Fibroblast of skin of left biceps (primary cell): ENCODE measurements around the gene SSC5D.

Experiments used
- DNase-seq, 2 experiments: peaks; one replicate each; pipeline ENCODE4 v3.0.0-alpha.2; 2013; ENCODE audit warnings: low read depth in 2 of 2

The SSC5D gene

DNA sequence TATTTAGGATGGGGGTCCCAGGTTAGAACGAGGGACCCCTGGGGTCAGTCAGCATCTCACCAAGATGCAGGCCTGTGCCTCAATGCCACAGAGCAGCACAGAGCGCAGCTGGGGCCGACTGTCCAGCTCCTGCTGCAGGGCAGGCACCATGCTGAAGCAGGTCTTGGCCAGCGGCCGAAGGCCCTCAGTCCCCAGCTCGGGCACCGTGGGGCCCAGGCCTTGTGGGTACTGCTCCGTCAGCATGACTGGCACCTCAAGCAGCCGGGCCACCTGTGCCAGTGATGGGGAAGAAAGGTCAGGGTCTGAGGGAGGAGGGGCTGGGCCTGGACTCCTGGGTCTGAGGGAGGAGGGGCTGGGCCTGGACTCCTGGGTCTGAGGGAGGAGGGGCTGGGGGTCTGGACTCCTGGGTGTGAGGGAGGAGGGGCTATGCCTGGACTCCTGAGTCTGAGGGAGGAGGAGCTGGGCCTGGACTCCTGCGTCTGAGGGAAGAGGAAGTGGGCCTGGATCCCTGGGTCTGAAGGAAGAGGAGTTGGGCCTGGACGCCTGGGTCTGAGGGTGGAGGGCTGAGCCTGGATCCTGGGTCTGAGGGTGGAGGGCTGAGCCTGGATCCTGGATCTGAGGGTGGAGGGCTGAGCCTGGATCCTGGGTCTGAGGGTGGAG lies 32.5 kb upstream of the SSC5D start:
- no peak for DNase-seq

DNA sequence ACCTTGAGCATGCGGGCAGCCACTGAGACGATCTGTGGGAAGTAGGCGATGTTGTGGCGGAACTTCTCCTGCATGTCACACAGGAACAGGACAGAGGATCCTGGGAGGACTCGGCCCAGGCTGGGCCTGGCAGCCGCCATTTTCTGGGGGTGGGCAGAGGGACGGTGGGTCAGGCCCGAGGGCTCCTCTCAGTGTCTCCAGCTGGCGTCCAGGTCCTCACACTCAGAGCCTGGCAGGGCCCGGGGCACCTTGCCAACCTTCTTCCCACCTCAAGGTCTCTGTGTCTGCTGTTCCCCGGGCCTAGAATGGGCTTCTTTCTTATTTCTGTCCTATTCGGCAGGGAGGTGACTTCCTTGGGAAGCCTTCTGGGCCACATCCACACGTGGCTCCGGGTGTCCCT lies 31.9 kb upstream of the SSC5D start:
- no peak for DNase-seq

DNA sequence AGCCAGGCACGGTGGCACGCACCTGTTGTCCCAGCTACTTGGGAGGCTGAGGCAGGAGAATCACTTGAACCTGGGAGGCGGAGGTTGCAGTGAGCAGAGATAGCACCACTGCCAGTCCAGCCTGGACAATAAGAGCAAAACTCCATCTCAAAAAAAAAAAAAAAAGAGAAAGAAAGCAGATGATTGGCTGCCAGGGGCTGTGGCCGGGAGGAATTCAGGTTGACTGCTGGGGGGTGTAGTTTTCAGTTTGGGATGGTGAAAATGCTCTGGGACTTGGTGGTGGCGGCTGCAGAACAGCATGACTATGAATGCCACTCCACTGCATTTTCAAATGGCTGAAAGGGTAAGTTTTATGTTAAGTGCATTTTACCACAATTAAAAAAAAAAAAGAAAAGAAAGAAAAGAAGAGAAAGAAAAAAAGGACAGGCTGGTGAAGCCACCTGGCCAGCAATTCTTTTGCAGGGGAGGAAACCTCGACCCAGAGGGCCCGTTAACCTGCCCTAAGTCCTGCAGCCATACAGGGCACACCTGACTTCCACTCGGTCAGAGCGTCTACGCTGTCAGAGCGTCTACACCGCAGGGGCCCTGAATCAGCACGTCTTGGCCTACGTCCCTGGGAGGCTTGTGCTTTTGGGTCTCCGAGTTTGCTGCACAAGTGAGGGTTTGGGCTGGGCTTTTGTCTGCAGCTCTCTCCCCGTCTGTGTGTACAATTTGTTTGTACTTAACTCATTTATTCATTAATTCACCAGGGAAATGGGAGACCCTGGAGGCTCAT lies 30.4 kb upstream of the SSC5D start:
- no peak for DNase-seq

DNA sequence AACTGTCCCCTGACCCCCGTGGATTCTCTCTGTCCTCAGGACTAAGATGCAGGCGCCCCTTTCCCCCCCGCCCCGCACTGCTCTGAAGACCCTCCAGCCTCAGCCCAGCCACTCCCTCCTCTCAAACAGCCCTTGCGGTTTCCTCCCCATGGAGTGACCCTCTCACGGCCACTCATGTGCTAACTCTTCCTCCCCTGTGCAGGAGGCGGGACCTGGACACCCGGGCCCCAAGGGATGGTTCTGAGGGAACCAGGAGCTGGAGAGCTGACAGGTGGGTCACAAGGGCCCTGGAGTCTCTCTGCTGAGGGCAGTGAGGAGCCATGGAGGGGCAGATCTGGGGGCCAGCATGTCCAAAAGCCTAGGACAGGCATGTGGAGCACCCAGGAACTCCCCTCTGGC lies 28.7 kb upstream of the SSC5D start:
- DNase-seq, result no peak

DNA sequence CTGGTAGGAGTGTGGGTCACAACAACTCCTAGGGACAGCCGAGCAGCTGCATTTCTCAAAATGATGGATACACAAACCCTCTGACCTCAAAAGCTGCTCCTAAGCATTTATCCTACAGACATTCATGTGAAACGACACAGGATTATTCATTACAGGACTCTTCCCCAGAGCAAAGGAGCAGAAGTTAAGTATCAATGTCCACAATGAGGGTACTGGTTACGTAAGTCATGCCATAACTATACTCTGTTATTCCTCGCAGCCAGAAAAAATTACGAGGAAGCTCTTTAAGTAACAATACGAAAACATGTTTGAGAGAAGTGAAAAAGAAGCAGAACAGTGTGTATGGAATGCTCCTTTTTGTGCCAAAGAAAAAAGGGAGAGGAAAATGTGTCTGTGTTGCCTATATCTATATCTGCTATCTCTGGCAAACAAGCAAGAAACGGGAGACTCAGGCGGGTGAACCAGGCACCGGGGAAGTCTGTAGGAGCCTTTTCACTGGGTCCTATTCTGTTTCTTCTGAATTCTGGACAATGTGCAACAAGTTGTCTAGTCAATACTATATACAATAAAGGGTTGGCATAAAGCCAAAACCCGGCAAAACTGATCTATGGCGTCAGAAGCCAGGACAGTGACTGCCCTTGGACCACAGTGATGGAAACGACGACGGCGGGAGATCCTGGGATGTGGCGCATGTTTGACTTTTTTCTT lies 28.1 kb upstream of the SSC5D start:
- no peak for DNase-seq

DNA sequence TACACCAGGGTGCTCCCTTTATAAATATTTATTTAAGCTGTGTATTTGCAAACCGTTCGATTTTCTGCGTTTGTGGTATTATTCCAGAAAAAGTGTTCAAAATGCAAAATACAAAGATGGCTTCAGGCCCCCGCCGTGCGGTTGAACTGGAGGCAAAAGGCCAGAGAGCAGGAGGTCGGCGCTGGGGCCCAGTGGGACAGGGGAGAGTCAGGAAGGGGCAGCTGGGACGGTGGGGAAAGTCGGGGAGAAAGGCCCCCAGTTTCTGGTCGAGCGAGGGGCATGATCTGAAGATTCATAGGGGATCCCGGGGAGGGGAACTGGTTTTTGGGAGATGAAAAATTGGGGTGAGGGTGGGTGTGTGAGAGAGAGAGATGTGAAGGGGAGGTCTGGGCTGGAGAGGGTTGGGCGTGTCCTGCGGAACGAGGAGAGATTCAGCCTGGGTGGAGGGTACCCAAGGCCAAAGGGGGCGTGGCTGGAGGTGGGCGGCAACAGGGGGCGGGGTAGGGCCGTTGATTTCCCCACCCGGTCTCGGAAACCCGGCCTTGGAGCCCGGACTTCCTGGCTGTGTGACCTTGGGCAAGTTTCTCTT lies 27.5 kb upstream of the SSC5D start:
- DNase-seq, result peak; percentile 54

DNA sequence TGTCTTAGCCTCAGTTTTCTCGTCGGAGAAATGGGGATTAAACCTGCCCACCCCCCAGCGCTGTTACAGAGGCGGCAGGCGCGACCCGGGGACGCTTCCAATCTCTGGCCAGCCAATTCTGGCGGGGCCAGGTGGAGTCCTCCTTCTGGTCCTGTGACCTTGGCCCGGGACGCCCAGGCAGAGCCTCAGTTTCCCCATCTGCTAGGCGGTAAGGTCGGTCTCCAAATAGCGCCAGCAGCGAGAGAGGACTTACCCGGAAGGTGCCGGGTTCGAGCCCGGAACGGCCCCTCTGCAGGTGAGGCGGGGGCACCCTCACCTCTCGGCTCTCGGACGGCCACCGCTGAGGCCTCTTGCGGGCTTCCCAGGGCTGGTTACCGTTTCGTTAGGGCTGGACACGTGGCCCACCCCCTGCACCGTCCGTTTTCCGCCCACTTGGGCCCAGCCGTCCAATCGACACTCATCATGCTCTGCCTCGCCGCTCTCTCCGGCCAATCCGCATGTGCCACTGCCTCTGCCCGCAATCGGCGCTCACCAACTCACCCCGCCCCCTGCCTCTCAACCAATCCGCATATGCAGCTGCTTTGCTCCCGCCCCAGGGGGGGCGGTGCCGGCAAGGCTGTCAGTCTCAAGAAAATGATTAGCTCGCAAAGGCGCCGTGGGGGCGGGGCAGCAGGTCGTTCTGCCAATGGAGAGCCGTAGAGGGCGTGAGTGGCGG lies 26.8 kb upstream of the SSC5D start, which contains the start of gene ISOC2:
ISOC2 (minus strand) TSS at position 384 of the 715 bp plus-strand sequence. CDS start 5,156 bp downstream, outside the sequence.
- peak; percentile 99 for DNase-seq

DNA sequence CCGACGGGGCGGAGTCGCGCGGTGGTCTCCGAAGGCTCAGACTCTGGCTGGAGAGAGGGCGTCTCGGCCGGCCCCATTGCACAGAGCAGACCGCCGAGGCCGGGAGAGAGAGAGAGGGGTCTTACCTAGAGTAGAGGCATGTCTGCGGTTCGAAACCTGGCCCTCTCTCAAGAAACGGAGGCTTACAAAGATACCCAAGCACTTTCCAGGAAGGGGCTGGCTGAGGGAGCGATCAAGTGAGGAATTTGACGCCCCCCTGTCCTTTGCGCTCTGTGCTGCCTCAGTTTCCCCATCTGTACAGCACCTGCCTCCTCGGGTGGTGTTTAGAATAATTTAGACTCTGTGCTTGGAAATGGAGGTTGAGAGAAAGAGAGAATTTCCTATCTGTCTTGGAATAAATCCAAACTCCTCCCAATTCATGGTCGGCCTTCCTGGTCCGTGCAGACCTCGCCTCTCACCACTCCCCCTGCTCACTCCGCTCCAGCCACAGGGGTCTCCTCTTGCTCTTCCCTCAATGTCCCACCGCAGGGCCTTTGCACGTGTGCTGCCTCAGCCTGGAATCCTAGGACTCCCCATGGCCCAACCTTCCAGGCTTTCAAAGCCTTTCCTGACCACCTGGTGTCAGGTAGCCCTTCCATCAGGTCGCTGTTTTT lies 26.1 kb upstream of the SSC5D start:
- no peak for DNase-seq

DNA sequence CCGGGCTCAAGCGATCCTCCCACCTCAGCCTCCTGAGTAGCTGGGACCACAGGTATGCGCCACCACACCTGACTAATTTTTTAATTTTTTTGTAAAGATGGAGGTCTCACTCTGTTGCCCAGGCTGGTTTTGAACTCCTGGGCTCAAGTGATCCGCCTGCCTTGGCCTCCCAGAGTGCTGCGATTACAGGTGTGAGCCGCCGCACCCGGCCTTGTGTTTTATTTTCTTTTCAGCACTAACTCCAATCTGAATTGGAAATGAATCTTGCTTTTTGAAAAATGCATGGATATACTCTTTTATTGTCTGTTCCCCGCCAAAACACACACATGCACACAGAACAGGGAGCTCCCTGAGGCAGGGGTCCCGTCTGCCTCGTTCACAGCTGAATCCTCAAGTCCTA lies 25.5 kb upstream of the SSC5D start:
- no peak for DNase-seq

DNA sequence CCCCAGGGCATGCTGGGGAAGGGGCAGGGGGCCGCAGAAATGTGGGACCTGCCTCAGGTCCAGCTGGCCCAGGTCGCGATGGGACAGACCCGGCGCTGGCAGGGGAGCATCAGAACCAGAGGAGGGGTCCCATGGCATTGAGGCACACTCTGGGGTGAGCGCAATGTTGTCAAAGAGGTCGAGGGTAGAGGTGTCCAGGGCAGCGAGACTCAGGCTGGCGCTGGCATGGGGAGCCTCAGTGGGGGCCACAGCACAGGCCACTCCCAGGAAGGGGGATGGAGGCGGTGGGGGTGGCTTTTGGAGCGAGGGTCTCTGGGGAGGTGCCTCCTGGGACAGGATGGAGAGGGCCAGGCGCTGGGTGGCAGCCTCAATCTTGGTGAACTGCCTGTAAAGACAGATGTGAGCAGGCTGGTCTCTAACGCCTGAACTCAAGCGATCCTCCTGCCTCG lies 24.6 kb upstream of the SSC5D start:
- no peak for DNase-seq

DNA sequence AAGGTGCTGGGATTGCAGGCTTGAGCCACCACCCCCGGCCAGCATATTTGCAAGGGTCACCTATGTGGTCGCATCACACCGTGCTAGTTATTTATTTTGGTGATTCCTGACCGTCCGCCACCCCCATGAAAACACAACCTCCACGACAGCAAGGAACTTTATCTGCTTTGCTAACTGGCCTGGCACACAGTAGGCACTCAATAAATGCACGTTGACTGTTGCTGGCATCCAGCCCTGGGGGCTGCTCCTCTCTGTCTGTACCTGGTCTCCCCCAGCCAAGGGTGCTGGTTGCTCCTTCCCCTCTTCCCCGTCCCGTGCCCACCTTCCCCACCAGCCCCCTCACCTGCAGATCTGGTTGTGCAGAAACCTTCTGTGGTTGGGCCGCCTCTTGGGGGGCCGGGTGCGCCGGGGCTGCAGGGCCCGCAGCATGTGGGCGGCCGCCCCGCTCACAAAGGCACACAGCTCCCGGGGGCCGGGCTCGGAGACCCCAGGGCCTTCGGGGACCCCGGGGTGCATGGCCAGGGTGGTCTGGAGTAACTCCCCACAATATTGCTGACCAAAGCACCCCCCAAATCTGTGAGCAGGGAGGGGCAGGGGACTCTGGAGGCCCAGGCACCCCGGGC lies 24.1 kb upstream of the SSC5D start:
- no peak for DNase-seq

DNA sequence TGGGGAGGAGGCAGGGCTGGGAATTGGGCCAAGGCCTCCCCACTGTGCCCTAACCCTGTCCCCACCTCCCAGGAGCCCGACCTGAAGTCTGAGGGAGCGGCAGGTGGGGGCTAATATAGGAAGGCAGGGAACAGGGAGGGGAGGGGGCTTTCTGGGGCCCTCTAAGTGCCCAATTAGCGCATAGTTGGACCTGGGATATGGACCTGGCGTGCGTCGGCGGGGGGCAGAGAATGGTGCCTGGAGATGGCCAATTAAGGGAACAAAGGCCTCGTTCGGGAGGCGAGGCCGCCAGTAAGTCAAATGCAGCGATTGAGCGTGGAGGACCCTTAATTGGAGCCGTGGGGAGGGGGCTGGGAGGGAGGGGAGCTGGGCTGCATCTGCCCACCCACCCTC lies 23.6 kb upstream of the SSC5D start, which contains the start of gene C19orf85:
C19orf85 (minus strand) TSS at position 90 of the 393 bp plus-strand sequence. CDS start 197 bp downstream, outside the sequence.
- no peak for DNase-seq

DNA sequence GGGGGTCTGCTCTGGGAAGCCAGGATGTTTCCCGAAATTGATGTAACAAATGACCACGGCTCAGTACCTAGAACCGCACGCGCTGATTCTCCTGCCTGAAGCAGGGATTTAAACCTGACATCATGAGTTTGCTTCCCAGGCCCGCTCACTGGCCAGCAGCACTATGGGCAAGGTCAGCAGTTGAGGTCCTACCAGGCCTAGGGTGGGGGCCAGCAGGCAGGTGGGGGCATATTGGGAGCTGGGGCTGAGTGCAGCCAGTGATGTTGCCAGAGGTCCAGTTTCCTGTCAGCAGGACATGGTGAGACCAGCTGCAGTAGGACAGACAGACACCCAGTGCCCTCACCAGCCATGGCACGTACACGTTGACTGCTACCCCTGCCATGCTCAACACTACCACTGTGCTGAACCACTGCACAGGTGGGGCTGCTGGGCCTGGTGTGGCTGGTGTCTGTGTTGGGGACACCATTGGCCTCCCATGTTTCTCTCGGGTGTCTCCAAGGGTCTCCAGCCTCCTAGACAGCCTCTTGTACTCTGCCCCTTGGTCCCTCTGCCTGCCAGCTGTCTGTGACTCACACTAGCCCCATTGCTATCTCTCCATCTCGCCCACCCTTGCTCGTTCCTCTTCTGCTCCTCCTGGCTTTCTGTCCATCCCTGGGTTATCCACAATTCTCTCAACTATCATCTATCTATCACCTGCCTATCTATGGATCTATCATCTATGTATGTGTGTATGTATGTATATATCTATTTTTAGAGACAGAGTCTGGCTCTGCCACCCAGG lies 22.6 kb upstream of the SSC5D start:
- no peak for DNase-seq

DNA sequence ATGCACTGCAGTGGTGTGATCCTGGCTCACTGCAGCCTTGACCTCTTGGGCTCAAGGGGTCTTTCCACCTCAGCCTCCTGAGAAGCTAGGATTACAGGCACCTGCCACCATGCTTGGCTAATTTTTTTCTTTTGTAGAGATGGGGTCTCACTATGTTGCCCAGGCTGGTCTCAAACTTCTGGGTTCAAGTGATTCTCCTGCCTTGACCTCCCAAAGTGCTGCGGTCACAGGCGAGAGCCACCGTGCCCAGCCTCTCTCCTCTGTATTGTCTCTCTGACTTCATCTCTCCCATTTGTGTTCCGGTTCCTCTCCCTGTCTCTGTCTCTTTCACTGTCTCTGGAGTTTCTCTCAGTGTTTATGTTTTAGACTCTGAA lies 22.0 kb upstream of the SSC5D start:
- no peak for DNase-seq

DNA sequence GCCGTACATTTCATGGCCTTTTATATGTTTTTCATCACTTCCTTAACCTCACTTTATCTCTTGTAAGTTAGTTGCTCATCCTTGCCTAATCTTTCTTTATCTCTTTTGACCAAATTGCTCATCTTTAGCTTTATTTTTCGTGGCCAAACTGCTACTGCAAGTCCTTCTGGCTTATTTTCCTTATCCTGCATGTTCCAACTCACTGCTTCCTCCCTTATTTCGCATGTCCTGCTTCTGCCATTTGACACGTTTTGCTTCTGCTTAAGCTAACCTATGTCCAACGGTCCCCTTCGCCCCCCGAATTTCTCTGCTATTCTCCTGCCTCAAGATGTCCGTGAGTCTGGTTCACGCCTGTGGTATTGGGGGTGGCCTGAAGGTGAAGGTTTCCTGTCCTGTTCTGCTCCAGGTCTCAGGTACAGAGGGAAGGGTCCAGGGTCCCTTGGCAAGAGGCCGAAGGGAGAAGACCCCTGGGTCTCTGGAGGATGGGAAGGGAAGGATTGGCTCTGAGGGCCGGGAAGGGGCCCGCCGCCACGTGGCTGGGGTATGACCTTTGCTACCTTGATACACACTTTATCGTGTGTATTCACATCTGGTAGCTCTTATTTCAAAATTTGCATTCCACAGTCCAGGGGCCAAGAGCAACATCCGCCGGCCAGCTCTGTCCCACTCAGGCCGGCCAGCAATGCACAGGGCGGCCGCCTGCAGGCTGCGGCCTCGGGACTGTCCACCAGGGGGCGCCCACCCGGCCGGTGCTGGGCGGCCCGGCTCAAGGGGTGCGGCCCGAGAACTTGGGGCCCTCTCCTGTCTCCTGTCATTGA lies 20.8 kb upstream of the SSC5D start:
- DNase-seq, result no peak

DNA sequence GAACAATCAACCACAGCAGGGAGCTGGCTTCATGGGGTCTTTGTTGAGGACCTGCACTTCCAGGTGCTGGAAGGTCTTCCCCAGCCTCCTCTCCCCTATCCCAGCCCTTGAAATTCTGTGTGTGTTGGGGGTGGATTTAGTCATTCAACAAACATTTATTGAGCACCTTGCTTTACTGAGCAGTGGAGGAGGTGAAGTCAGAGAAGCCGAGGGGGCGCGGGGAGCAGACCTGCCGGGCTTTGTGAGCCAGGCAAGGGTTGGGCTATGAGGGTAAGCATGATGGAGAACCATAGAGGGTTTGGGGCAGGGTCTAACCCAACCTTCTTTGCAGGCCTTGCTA lies 20.2 kb upstream of the SSC5D start:
- DNase-seq, result no peak

DNA sequence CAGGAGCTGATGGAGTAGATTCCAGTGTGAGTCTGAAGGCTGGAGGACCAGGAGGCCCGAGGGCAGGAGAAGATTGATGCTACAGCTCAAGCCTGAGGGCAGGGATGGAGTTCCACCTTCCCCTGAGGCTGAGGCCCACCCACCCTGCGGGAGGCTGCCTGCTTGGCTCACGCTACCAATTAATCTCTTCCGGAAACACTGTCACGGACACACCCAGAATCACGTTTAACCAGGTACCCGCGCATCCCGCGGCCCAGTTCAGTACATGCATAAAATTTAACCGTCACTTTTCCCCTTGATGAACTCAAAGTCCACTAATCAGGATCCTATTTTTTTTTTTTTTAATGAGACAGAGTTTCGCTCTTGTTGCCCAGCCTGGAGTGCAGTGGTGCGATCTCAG lies 17.0 kb upstream of the SSC5D start:
- no peak for DNase-seq

DNA sequence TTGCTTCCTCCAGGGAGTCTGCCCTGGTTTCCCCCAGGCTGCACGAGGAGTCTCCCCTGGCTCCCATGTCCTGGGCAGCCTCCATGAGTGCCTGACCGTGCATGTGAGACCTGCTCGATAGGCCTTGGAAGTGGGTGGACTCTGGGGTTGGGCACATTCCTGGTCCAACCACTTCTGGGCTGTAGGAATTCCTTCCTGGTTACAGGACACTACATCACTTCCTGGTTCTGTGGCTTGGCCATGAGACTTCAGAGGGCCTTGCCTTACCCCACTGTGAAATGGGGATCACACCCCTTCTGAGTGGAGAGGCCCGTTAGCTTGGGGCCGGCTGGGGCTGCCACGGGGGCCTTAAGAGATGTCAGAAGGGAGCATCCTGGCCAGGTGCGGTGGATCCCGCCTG lies 15.8 kb upstream of the SSC5D start:
- DNase-seq, result no peak
